ENCODE data around the gene NELL1. TPM values are rescaled to one million over a fixed set of nuclear protein-coding genes. Genes with fewer than 3 reads are reported as not detected.

Gene NELL1
- total and polyA plus RNA-seq, 2 donors (not counting 3 experiments of a cell fraction or from before 2014, with no cell fraction given): not detected

DNA sequence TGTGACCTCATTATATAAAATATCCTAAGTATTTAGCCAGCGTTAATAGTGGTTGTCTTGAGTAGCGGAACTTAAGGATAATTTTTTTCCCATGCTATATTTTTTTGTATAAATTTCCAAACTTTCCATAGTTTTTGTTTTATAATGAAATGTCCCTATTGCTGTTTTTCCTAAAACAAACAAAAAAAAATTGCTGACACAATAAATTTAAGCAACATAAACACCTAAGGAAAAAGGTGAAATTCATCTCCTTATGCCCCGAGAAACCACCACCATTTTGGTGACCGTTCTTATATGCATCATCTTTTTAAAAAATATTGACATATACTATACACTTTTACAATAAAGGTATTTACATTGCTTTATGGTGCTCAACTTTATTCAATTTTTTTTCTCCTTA is 814.7 kb downstream of the NELL1 start:
- H2AFZ ChIP-seq (ENCODE audit: low read depth, low read length): no peak overlapping the region
- no peak for DNase-seq (ENCODE audit: low read depth, low spot score)
- intact Hi-C loops (cut with micrococcal nuclease) (no loop called here), dilution Hi-C loops (cut with MboI; ENCODE audit: extremely low pct_ligation_motif_present, low sequenced_read_pairs) (no loop called here)
- no peaks in the 10 kb centered on the region for H3K4me1 ChIP-seq (ENCODE audit: control insufficient read depth, extremely low read depth, insufficient read depth, low read length)
- H3K27ac ChIP-seq (ENCODE audit: insufficient read depth, low read depth, low read length): no peak overlapping the region
- no peak overlapping the region for H3K9ac ChIP-seq (replicated peaks; ENCODE audit: extremely low read depth, insufficient read depth, low read length)
- H3K9me3 ChIP-seq (replicated peaks; ENCODE audit: control insufficient read depth, insufficient read depth, low read length): peaks cover 3% of the 10 kb centered on the region
- no TSS peak for BruUV-seq (replicated peaks)
- ChIA-PET CTCF (no interaction called here), POLR2A (no interaction called here)
- no peak for TF ChIP-seq FOS (IDR thresholded peaks at IDR 0.05; ENCODE audit: borderline replicate concordance, insufficient read depth, low read length)
- no peak for TF ChIP-seq POLR2A (IDR thresholded peaks at IDR 0.05; ENCODE audit: low read depth, low read length)
- no peak for TF ChIP-seq GATA2 (IDR thresholded peaks at IDR 0.05; ENCODE audit: insufficient read depth, insufficient read length, low read depth, low read length)
- no peak for TF ChIP-seq MYC (IDR thresholded peaks at IDR 0.05; ENCODE audit: low read depth, low read length)
- no peak for TF ChIP-seq CTCF (IDR thresholded peaks at IDR 0.05; ENCODE audit: extremely low read depth in 1 of 2, insufficient read depth in 1 of 2, low read depth in 1 of 2, low read length in 2 of 2)
- no peak for TF ChIP-seq JUN (IDR thresholded peaks at IDR 0.05; ENCODE audit: borderline replicate concordance, insufficient read depth, insufficient read length, low read depth)
- no peak for TF ChIP-seq MAX (IDR thresholded peaks at IDR 0.05; ENCODE audit: insufficient read depth, insufficient read length)
- TF ChIP-seq EZH2 (IDR thresholded peaks at IDR 0.05; ENCODE audit: borderline replicate concordance, low read depth, low read length, severe bottlenecking): no peak
- no peak for TF ChIP-seq POLR2AphosphoS5 (IDR thresholded peaks at IDR 0.05; ENCODE audit: insufficient read depth, low read depth, low read length)
- FAIRE-seq: no peak
- no peaks in the 10 kb centered on the region for H3K79me2 ChIP-seq (ENCODE audit: control insufficient read depth, insufficient read depth, low read length)
- H3K4me2 ChIP-seq (ENCODE audit: insufficient read depth, low read length): no peak overlapping the region
- no peaks in the 10 kb centered on the region for H4K20me1 ChIP-seq (replicated peaks; ENCODE audit: control insufficient read depth, extremely low read depth, insufficient read depth, low read length)
- H3K9me1 ChIP-seq (replicated peaks; ENCODE audit: control insufficient read depth, extremely low read depth, insufficient read depth, low read length): no peaks in the 10 kb centered on the region
- H3K4me3 ChIP-seq (replicated peaks in 1 of 3; ENCODE audit: insufficient read depth in 1 of 3, low read depth in 1 of 3, low read length in 3 of 3): no peak overlapping the region
- no peaks in the 10 kb centered on the region for H3K36me3 ChIP-seq (ENCODE audit: control insufficient read depth in 2 of 2, extremely low read depth in 1 of 2, insufficient read depth in 2 of 2, low read length in 2 of 2)
- no peaks in the 10 kb centered on the region for H3K27me3 ChIP-seq (ENCODE audit: control insufficient read depth in 2 of 2, insufficient read depth in 2 of 2, low read length in 2 of 2)

All from endothelial cell of umbilical vein (primary cell).